ENCODE results near the gene WHAMM.
"Not testable (repeated sequence)": the region's sequence is repeated elsewhere in the genome, so short reads cannot be mapped to it uniquely, and the experiment has no call there.

Gene WHAMM

GRCh38 chr15:82803793-82804574 is 5.4 kb upstream of the WHAMM start:
- no peak for DNase-seq (ENCODE audit: low read depth)

DNA sequence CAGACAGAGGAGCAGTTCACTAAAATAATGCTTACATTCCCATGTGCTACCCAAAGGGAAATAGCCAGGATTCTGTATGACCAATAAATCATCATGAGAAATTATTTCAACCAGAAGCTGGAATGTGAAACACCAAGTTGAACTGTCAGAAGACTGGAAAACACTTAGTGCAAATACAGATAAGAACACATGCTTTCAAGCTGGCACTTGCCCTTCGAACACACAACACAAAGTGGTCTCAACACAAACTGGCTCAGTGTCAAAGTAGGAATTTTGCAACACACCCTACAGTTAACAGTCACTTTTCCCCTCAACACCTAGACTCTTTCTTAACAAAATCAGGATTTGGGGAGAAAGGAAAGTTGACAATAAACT is 4.9 kb upstream of the WHAMM start:
- no peak for DNase-seq (ENCODE audit: low read depth)

- DNase-seq (ENCODE audit: low read depth): no peak
These were observed 3.4 kb upstream of the WHAMM start, which contains the start of gene FSD2 for GRCh38 chr15:82805994-82806406. TSS of gene FSD2 (minus strand) at chr15:82806069. CDS start at chr15:82787390, 18,679 bp downstream.

DNA sequence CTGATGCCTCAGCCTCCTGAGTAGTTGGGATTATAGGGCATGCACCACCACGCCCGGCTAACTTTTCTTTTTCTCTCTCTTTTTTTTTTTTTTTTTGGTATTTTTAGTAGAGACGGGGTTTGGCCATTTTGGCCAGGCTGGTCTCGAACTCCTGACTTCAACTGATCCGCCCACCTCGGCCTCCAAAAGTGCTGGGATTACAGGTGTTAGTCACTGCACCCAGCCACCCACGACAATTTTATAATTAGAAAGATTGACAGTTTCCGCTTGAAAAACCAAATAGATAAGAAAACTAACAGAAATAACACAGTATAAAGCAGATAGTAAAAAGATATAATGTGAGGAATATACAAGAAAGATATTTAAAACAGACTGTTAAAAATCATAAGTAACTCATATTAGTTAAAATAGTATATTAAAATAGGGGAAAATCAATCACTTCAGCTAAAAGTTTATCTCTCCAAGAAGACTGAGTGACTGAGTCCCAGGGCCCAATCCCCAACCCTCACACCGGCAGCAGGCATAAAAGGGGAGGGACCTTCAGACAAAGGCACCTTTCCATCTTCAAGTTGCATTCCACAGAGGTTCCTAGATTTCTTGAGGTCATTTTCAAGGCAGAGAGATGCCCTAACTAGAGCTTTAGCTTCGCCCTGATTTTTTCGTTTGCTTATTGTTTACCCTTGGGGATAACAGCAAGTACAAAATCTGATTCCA is 1.4 kb upstream of the WHAMM start:
- no peak for DNase-seq (ENCODE audit: low read depth)

DNA sequence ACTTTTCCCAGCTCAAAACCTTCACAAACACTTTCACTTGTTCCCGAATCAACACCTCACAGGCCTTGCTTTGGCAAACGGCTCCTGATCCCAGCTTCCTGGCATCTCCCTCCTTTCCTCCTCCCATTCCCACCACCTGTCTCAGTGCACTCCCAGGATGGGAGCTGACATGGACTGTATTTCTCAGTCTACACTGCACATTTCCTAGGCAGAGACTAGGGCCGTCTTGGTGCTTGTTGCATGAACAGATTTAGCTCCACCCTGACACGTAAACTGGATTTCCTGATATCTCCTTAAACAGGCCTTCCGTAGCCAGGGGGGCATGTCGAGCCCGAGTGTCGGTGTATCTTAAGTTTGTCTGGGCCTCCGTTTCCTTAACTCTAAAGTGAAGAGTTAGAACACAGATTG is 790 bp upstream of the WHAMM start:
- DNase-seq (ENCODE audit: low read depth): no peak

- DNase-seq (ENCODE audit: low read depth): peak; percentile 6
These were observed 847 bp downstream of the WHAMM start for GRCh38 chr15:82810061-82810889.

DNA sequence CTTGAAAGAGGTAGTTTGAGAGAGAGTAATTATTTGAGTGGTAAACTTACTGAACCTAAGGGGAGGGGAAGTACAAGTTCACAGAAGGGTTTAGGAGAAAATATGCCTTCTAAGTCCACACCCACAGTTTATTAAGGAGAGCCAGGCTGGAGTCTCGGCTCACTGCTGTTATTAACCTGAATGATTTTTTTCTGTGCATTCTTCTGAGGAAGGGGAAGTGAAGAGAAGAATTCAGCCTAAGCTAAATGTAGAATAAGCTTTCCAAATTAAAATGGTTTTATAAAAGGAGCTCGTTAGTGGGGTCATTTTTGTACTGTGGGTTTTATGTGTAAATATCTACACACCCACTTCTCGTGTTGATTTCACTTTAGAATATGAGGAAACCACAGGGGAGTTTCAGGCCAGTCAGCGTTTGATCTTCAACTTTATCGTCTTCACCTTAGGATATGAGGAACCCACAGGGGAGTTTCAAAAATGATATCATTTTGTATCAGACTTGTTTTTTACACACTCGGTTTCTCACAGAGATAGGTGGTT is 1.5 kb downstream of the WHAMM start:
- peak; percentile 19 for DNase-seq (ENCODE audit: low read depth)

GRCh38 chr15:82812994-82813393 is 3.6 kb downstream of the WHAMM start:
- no peak for DNase-seq (ENCODE audit: low read depth)

- no peak for DNase-seq (ENCODE audit: low read depth)
These were observed 10.7 kb downstream of the WHAMM start for GRCh38 chr15:82820128-82820527.

DNA sequence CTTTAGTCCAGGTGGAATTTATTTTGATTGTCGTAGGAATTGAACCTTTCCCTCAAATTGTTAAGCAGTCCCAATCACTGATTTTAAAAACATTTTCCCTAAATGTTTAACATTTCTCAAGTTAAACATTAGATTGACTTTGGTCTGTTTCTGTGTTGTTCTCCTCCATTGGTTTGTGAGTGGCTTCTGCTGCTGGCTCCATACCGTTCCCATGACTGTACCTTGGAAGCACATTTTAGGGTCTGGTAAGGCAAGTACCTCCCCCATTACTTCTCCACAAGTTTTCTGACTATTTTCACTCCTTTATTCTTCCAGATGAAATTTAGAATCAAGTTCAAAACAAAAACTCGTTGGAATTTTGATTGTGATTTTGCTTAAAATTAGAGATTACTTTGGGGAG is 12.0 kb downstream of the WHAMM start:
- DNase-seq (ENCODE audit: low read depth): not testable (repeated sequence)

DNA sequence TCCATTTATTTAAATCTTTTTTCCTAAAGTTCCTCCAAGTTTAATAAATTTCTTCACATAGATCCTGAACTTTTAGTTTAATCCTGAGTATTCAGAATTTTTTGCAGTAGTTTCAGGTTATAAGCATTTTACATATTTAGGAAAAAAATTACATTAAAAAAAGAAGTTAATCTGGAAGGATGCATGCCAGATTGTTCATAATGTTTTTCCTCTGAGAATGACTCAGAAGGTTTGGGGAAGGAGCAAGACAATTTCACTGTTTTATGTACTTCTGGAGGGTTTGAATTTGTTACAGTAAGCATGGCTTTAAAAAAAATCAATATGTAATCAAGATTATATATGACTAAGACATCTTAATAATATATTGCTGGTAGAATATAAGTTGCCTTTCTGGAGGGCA is 12.4 kb downstream of the WHAMM start:
- DNase-seq (ENCODE audit: low read depth): not testable (repeated sequence)

DNA sequence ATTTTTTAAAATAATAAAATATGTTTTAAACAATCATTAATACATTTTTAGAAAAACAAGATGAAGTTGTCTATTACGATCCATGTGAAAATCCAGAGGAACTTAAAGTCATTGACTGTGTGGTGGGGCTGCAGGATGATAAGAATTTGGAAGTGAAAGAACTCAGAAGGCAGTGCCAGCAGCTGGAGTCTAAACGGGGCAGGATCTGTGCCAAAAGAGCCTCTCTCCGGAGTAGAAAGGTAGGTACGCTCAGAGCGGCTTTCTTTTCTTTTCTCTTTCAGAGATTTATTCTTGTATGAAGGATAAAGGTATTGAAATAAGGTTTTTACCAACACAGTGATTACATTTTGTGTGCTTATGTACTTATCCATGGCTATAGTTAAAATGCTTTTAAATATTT is 13.6 kb downstream of the WHAMM start:
- DNase-seq (ENCODE audit: low read depth): no peak

GRCh38 chr15:82828075-82828474 is 18.6 kb downstream of the WHAMM start:
- DNase-seq (ENCODE audit: low read depth): no peak

DNA sequence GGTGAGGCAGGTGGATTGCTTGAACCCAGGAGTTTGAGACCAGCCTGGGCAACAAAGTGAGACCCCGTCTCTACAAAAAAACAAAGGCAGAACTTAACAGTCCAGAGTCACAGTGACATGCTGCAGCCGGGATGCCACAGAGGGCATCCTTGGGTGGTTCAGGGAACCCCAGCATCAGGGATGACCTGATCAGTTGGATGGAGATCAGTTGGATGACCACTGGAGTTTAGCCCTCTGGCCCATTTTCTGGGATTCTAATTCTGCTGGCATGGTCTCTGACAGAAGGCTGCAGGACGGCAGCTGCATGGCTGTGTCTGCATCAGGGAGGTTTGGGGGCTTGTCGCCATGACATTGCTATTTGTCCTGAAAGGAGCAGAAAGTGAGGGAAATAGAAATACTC is 19.8 kb downstream of the WHAMM start:
- DNase-seq (ENCODE audit: low read depth): no peak

DNA sequence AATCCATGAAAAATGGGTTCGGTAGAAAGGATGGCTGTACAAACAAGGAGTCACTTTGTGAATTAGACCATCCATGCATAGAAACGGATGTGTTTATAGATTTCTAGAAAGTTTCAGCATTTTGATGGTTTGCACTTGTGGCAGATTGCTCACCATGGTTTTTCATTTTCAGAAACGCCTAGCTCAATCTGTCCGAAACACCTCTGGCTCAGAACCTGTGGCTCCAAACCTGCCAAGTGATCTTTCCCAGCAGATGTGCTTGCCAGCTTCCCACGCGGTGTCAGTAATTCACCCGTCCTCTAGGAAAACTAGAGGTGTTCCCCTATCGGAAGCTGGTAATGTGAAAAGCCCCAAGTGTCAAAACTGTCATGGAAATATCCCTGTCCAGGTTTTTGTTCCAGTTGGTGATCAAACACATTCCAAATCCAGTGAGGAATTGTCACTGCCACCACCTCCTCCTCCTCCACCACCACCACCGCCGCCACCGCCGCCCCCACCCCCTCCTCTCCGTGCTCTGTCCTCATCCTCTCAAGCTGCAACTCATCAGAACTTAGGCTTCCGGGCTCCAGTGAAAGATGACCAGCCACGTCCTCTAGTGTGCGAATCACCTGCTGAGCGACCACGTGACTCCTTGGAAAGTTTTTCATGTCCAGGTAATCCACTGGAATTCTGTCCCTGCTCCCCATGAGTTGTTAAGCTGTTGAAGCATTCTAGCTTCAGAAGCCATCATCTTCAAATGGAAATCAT is 21.2 kb downstream of the WHAMM start:
- no peak for DNase-seq (ENCODE audit: low read depth)

DNA sequence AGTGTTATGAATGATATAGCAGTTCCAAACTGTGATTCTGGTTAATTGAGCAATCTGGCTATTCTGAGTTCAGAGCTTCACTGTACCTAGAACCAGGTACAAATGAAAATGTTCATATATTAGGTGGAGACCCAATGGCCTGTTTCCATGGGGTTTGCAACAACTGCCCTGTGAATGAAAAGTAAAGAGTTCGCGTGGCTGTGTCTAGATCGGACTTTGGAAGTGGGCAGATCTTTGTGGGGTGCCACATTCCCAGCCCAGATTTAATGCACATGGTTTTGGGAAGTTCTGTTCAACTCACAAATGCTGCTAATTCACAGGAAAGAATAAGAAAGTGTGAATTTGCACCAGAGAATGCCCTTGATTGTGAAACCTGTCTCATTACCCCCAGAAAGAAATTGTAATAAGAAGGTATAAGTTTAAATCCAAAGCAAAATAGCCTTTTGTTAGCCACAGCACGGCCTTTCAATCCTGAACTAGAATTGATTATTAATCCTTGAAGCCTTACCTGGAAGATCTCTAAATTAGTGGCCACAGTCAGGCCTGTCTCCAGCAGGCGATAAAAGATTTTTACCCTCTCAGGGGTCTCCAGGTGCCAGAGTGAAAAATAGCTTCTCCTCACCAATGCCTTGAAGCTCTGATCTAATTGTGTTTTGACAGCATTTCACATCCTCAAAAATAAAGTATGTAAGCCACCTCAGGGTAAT is 22.6 kb downstream of the WHAMM start:
- DNase-seq (ENCODE audit: low read depth): no peak

GRCh38 chr15:82832601-82833361 is 23.4 kb downstream of the WHAMM start:
- DNase-seq (ENCODE audit: low read depth): peak; percentile 13

GRCh38 chr15:82833362-82833682 is 23.9 kb downstream of the WHAMM start:
- DNase-seq (ENCODE audit: low read depth): no peak

DNA sequence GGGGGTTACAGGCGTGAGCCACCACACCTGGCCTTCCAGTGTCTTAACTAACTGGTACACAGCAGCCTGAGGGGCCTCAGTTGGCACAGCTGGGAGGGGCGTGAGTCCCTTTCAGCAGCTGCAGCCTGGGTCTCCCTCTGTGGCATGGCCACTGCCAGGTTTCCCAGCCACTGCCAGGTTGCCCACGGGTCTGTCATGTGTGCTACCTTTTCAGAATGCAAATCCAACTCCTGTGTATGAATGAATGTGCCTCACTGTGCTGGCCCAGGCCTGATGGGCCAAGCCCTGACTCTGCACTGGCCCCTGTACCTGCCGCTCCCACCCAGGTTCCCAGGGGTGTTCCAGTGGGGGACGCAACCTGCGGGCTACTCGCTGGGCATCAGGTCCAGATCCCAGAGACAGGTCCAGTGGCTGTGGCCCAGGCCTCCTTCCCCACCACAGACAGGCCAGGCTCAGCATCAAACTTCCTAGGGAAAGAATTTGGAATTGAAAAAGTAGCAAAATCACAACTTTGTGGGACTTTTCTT is 26.0 kb downstream of the WHAMM start:
- no peak for DNase-seq (ENCODE audit: low read depth)

DNA sequence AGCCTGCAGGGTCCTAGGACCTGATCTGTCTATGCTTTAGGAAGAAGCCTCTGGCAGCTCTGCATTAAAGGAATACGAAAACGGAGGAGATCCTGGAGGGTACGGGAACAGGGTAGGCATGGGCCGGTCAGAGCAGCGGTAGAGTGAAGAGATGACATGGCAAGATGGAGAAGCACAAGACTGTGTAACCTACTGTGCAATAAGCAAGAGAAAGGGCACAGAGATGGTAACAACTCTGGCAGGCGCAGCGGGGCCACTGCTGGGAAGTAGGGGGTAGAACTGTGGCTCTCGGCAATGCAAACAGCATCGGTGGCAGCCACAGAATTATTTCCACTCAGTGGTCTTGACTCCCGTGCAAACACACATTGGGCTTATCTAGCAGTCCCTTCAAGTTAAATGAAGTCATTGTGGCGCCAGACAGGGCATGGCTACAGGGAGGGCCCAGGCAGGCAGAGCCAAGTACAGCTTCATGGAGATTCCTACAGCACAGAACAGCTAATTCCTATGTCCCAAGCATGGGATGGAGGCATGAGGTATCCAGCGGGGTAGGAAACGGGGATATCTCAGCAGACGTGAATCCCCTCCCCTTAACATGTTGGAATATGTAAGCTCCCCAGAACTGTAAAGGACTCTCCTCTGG is 28.8 kb downstream of the WHAMM start:
- no peak for DNase-seq (ENCODE audit: low read depth)
